Fibroblast of upper back skin (primary cell): ENCODE data around the gene WDR86.

Source experiments
- DNase-seq: peaks from one replicate; pipeline ENCODE4 v3.0.0-alpha.2; 2013

WDR86 gene

GRCh38 chr7:151439855-151440798 is 30.3 kb upstream of the WDR86 start, which contains the start of gene CRYGN:
CRYGN (minus strand) TSS chr7:151440141; CDS start chr7:151439917, 224 bp downstream.
- DNase-seq = no peak

DNA sequence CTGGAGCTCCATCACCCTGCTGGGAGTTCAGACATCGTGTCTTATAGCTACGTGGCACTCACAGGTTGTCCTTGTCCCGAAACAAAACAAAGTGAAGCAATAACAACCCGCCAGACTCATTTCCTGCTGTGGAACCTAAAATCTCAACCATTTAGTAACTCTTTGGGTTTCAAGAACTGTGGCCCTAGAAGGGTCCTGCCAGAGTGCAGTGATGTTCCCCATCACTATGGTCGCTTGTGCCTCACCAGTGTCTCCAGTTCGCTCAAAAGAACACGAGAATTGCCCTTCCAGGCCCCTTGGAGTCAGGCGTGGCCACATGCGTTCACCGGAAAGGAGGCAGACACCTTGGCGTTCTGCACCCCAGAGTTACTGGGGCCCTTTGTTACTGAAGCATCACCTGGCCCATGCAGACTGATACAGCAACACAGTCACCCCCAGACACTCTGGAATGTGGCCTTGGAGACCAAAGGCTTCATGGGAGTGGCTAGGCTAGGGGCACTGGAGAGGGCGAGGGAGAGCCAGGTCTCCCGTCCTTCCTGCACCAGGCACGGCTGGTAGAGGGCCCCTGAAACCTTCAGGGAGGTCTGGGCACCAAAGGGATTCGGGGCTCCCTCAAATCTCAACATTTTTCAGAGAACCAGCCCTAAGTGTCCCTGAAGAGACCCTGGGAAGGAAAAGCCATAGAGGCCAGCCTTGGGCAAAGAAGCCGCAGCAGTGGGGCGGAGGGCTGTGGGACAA is 29.2 kb upstream of the WDR86 start:
- DNase-seq = no peak

GRCh38 chr7:151437866-151438516 is 28.2 kb upstream of the WDR86 start:
- no peak for DNase-seq

DNA sequence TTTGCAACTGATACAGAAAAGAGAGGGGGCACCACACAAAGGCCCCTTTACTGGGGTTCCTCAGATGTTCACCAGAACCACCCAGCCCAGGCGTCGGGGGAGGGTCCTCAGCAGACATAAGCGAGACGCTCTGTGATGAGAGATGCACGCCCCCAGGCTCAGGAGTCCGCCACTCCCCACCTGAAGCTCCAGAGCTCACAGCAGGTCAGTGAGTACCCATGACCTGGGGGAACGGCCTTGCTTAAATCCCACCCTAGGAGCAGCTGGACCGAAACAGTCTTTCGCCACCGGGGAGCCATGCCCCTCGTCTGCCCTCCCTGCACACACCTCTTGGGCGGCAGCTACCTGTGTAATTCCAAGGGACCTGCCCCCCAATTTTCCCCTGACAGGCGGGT is 27.3 kb upstream of the WDR86 start:
- no peak for DNase-seq

DNA sequence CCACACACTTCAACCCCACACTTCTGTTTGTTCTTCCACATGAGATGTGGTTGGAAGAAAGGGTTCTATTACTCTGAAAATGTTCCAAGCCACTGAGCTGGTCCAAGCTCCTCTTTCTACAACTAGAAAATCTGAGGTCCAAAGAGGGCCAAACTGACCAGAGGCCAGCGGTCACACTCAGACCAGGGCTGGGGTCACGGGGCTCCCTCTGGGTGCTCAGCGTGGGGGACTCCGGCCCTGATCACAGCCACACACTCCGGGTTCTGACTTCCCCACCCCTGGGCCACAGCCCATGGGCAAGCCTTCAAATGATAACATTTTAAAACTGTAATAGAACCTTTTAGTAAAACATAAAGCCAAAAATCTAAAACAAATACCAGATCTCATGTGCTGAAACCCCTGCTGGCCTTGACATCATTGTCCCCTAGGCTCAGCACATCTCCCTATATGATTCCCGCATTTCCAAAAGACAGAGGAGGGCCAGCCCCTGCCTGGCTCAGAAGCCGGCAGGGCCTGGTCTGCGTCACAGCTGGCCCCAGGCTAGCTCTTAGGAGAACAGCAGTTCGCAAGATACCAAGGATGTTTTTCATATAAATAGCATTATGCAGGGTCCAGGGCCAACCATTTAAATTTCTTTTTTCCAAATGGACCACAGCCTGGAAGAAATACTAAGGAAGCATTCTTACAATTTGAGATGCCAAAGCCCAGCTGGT is 26.8 kb upstream of the WDR86 start:
- no peak for DNase-seq

- no peak for DNase-seq
Observed at GRCh38 chr7:151435971-151436370, 26.1 kb upstream of the WDR86 start.

DNA sequence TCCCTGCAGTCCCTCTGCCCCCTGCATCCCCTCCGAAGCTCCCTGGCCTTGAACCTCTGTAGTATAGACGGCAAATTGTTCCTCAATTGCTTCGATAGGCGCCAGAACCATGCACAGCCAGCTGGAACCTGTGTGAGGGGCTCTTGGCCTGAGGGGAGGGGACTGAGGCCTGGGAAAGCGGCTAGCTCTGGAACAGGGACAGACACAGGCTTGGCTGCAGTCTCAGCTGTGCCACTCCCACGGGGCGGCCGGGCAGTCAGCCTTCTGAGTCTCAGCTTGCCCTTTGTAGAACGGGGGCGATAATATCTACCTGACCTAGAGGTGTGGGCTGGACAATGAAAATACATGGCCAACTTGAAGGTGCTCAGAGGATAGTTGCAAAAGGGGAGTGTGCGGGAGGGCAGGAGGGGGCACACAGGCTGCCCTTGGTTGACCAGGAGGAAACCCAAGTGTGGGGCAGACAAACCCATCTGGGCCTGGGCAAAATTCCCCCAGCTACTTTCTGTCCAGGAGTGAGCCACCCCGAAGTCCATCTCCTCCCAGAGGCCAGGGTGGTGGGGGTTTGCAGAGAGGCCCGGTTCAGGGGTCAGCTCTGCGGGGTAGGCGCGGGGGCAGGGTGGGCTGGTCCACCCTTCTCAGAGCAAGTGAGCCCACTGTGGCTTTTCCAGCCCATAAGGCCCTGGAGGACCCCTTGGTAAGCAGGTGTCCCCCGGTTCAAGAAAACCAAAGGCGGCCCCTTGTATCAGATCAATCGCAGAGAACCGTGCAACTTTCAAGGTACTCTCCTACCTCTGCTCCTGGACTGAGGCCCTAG is 25.5 kb upstream of the WDR86 start:
- no peak for DNase-seq

DNA sequence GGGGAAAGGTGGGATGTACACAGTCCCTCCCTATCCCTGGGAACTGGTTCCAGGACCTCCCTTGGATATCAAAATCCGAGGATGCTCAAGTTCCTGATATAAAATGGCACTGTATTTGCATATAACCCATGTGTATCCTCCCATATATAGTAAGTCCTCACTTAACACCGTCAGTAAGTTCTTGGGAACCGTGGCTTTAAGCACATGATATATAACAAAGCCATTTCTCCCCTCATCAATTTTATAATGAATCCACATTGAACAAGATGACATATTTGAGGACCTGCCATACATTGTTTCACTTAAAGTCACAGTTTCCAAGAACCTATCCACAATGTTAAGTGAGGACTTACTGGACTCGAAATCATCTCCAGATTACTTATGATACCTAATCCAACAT is 24.7 kb upstream of the WDR86 start:
- no peak for DNase-seq

DNA sequence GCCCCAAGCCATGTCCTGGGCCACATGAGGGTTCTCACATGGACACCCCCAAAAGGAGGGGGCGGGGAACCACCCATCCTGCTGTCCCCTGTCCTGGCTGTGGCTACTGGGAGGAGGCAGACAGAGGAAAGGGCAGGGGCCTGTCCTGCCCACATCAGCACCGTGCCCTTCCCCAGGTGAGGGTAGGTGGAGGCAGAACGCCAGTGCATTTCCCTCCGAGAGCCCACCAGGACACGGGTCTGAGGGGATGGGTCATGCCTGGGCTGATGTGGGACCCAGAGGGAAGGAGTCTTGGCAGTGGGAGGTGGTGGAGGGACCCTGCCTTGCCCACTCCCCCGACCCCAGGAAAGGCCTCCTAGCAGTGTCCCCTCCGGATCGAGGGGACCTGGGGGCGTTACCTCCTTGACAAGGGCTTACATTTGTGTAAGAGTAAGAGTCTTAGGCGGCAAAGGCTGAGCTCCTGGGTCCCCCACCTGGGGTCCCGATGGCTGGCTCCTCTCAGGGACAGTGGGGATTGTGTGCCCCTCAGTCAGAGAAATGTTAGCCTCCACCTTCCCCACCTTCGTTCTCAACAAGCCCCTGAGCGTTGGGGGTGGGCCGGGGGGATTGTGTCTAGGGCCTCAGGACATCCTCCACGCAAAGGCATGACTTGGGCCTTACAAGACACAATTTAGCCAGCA is 24.0 kb upstream of the WDR86 start:
- DNase-seq = no peak

DNA sequence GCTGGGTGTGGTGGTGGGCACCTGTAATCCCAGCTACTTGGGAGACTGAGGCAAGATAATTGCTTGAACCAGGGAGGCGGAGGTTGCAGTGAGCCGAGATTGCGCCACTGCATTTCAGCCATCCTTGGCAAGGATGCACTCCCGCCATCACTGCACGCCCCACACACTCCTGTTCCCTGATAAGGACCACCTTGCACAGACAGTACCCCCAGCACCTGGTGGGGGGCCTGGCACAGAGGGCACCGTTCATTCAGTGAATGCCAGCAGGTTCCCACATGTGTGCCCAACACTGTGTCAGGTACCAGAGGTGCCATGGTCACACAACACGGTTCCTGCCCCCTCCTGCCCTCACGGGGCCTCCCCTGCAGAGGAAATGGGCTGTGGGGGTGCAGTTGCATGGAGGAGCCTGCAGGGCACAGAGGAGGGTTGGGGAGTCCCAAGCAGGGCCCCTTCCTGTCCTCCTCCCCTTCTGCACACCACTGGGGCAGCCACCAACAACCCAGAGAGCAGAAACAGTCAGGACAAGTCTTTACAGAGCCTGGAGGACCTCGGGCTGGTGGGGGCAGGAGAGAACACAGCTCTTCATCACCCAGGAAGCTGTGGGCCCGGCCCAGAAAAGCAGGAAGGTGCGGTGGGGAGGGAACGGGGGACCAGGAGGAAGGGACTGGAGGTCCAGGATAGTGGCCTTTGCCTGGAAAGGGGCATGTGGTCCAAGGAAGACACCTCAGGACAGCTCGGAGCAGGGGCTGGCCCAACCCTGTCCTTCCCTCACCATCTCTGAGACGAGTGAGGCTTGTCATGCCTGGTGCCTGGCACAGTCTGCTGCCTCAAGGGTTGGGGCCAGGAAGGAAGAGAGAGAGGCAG is 23.1 kb upstream of the WDR86 start:
- no peak for DNase-seq

DNA sequence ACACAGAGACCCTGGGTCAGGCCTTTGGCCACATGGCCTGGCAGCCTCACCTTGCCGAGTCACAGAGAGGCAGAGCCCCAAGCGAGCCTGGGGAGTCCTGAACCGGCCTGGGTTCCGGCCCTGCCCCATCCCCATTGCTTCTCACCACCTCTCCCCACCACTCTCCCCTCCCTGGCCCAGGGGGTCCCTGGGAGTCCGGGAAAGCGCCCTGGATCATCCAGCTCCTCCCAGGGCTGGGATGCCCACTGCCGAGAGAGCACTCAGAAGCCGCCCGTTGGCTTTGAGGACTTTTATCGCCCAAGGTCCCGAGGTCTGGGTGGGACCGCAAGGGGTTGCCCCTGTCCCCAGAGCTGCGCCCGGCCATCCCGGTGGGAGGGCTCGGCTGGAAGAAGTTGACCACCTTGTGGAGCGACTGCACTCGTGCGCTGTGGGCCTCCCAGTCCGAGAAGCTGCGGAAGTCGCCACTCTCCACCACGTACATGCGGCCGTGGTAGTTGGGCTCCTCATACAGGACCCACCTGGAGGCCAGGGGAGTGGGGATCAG is 22.0 kb upstream of the WDR86 start:
- DNase-seq = no peak

DNA sequence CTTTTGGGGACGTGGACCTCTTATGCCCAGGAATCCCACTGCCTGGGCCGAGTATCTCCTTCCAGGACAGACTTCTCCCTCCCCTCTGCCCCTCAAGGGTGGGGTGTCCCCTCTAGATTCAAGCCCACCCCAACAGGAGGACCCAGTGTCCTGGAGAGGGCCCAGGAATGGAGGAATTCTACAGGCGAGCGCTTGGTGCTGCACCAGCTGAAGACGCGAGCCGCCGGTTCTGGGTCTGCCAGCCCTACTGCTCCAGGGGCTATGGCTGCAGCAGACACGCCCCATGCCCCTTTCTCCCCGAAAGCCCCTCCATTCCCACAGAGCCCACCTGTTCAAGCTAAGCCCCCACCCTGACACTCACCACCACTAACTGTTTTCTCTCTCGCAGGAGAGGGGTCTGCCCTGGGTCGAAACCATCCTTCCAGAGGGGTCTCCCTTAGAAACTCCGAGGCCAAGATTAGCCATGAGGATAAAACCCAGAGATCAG is 21.5 kb upstream of the WDR86 start:
- no peak for DNase-seq

GRCh38 chr7:151430391-151431205 is 20.8 kb upstream of the WDR86 start:
- no peak for DNase-seq

GRCh38 chr7:151429560-151430331 is 19.9 kb upstream of the WDR86 start:
- DNase-seq = no peak

DNA sequence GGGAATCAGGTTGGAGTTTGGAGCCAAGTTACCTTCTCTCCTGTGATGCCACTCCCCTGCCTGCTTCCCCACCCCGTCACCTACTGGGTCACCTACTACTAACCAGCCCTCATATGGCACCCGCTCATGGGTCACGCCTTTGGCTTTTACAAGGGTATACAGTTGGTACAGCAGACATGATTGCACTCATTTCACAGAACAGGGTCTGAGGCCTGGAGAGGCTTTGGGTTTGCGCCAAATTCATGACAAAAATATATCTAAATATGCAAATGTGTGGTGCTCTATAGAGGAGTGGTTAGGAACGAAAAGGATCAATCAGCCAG is 19.4 kb upstream of the WDR86 start:
- no peak for DNase-seq

DNA sequence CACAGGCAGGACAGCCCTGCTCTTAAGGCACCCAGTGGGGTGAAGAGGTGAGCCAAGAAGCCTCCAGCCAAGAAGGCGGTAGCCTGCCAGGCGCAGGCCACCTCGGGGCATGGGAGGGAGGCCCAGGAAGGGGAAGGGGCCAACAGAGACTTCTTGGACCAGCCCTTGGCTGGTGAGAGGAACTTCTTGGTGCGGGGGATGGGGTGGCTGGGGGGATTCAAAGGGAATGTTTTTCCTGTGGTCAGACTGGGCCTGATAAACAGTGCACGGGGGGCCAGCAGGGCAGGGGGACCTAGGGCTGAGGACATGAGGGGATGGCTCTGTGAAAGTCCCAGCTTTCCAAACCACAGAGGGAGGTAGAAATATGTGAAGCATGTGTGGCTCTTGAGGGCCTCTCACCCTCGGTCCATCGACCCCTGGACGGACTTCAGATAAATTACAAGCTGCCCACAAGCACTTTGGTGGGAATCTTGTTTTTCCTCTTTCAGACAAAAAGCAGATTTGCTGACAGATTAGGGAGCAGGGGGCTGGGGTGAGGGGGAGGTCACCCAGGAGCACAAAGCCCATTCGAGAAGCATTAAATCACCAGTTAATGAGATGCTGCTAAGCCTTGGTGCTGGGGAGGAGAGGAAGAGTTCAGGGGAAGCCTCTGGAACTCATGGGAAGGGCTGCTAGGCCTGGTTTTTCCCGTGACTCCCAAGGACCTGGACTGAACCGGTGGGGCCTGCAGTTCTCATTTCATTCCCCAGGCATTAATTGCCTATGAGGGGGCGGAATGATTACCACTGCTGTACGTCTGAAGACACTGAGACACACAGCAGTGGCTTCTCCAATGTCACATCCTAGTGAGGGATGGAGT is 18.8 kb upstream of the WDR86 start:
- peak; percentile 80 for DNase-seq

DNA sequence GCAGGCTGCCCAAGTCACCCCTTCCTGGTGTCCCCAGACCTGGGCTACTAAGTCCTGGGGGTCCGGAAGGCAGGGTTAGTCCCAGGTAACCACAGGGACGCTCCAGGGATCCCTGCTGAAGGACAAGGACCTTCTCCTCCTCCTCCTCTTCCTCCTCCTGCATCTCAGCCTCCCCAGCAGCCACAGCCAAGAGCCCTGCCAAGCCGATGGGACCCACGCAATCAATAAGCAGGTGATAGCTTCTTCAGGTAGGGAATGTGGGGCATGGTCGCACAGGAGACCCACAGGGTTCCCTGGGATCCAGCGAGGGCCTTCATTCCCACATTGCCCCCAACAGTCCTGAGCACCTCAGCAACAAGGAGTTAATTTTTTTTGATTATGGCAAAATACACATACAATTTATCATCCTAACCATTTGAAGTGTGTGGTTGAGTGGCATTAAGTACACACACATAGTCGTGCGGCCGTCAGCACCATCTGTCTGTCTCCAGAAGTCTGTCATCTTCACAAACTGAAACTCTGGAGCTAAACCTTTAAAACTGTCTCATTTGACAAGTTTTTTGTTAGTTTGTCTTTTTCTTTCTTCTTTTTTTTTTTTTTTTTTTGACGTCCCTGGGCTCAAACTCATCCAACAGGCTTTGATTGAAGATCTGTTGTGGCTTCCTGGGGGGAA is 18.0 kb upstream of the WDR86 start:
- DNase-seq = no peak
